BJ (cell line): ENCODE measurements around the gene VSTM2B. TPM values are rescaled to one million over a fixed set of nuclear protein-coding genes. Genes with fewer than 3 reads are reported as not detected.

Experiments used
- CTCF ChIA-PET: fragments of 350-600 bp; formaldehyde crosslinking; extraction: SDS; loops from one replicate; lab custom pipeline; 2021; ENCODE audit warnings: antibody characterized with exemption, inconsistent platforms; lab: Yijun Ruan, JAX
- POLR2A ChIA-PET: fragments of 300-600 bp; sonication (Branson Sonifier 250); formaldehyde crosslinking; extraction: SDS; loops from one replicate; lab custom pipeline; 2021; ENCODE audit warnings: antibody characterized with exemption; lab: Charles Lee
- DNase-seq: peaks from one replicate; pipeline ENCODE4 v3.0.0-alpha.2; 2011; ENCODE audit warnings: low read depth
- H3K27me3 ChIP-seq: 2 replicates; pipeline ENCODE4 v1.6.0; 2011; ENCODE audit warnings: low read length; ENCODE audit not compliant: control insufficient read depth, insufficient read depth
- H3K36me3 ChIP-seq: 2 replicates; pipeline ENCODE4 v1.5.1; 2011; ENCODE audit warnings: low read length; ENCODE audit not compliant: control insufficient read depth, insufficient read depth
- H3K4me3 ChIP-seq: 2 replicates; pipeline ENCODE4 v1.5.1; 2011; ENCODE audit warnings: low read depth, mild to moderate bottlenecking, control low read depth, low read length
- CTCF ChIP-seq: IDR thresholded peaks from 2 replicates; pipeline ENCODE4 v1.5.1; 2011; ENCODE audit warnings: low read depth, mild to moderate bottlenecking, control low read depth, inconsistent platforms, low read length, moderate library complexity; ENCODE audit not compliant: insufficient read depth
- polyA plus RNA-seq: library from polyadenylated mRNA; depleted of rRNA; stranded (reverse); fragments of >200 nt; gene quantifications from 2 replicates; pipeline ENCODE4 v1.2.3, GENCODE V29; 2011

VSTM2B gene
- polyA plus RNA-seq, 1 experiment = not detected

- Histone ChIP-seq H3K4me3 (no peak overlapping the region), H3K27me3 (no peaks in the 10 kb centered on the region), H3K36me3 (no peaks in the 10 kb centered on the region)
- DNase-seq = no peak
- no peak for TF ChIP-seq CTCF
- POLR2A ChIA-PET = no interaction called here
- CTCF ChIA-PET = interaction anchor here (0.6 to 0.7 kb wide), 2 partner anchors 43 to 52 kb away, joined by 3 read pairs; no protein-coding TSS in a partner anchor
Measured at GRCh38 chr19:29497241-29497640, 28.6 kb upstream of the VSTM2B start.

- POLR2A ChIA-PET = no interaction called here
- Histone ChIP-seq H3K27me3 (no peaks in the 10 kb centered on the region), H3K36me3 (no peaks in the 10 kb centered on the region), H3K4me3 (no peak overlapping the region)
- CTCF ChIA-PET = interaction anchor here (0.7 kb wide), 1 partner anchor 31 kb away, joined by 4 read pairs; no protein-coding TSS in a partner anchor
- no peak for DNase-seq
- no peak for TF ChIP-seq CTCF
Measured at GRCh38 chr19:29497686-29498436, 27.9 kb upstream of the VSTM2B start.

- Histone ChIP-seq H3K4me3 (no peak overlapping the region), H3K27me3 (no peaks in the 10 kb centered on the region), H3K36me3 (no peaks in the 10 kb centered on the region)
- CTCF ChIA-PET = no interaction called here
- POLR2A ChIA-PET = no interaction called here
- DNase-seq = no peak
- TF ChIP-seq CTCF = no peak
Measured at GRCh38 chr19:29499261-29499920, 26.4 kb upstream of the VSTM2B start.

- no peak for DNase-seq
- TF ChIP-seq CTCF = no peak
- H3K36me3 ChIP-seq = no peaks in the 10 kb centered on the region
- no peaks in the 10 kb centered on the region for H3K27me3 ChIP-seq
- ChIA-PET CTCF (no interaction called here), POLR2A (no interaction called here)
- H3K4me3 ChIP-seq = no peak overlapping the region
Measured at GRCh38 chr19:29499921-29500590, 25.7 kb upstream of the VSTM2B start.
